HG02870 (cell line): ENCODE results near the gene IRAK2.
"Not testable (repeated sequence)": the region's sequence is repeated elsewhere in the genome, so short reads cannot be mapped to it uniquely, and the experiment has no call there.

Source experiments
- ATAC-seq: cut with Tn5 transposase; IDR thresholded peaks from one replicate; pipeline ENCODE4 v1.9.1; 2021; ENCODE audit warnings: mild to moderate bottlenecking, moderate library complexity; ENCODE audit not compliant: unreplicated experiment

Gene IRAK2

GRCh38 chr3:10248984-10249748 is 84.4 kb downstream of the IRAK2 start:
- ATAC-seq = no peak

- ATAC-seq = no peak
These were observed 85.1 kb downstream of the IRAK2 start for GRCh38 chr3:10249833-10250232.

- no peak for ATAC-seq
These were observed 86.3 kb downstream of the IRAK2 start for GRCh38 chr3:10251006-10251405.

- ATAC-seq = no peak
These were observed 89.0 kb downstream of the IRAK2 start for GRCh38 chr3:10253731-10254130.

GRCh38 chr3:10255835-10256234 is 91.1 kb downstream of the IRAK2 start:
- no peak for ATAC-seq

- ATAC-seq = no peak
These were observed 94.3 kb downstream of the IRAK2 start for GRCh38 chr3:10259036-10259435.

GRCh38 chr3:10259798-10260197 is 95.1 kb downstream of the IRAK2 start:
- ATAC-seq = no peak

GRCh38 chr3:10260211-10260701 is 95.5 kb downstream of the IRAK2 start:
- no peak for ATAC-seq

GRCh38 chr3:10262027-10262426 is 97.3 kb downstream of the IRAK2 start:
- ATAC-seq = no peak

- ATAC-seq = no peak
These were observed 99.1 kb downstream of the IRAK2 start for GRCh38 chr3:10263646-10264363.

GRCh38 chr3:10265833-10266232 is 101.1 kb downstream of the IRAK2 start:
- no peak for ATAC-seq

- ATAC-seq = not testable (repeated sequence)
These were observed 102.2 kb downstream of the IRAK2 start for GRCh38 chr3:10266936-10267335.

- ATAC-seq = no peak
These were observed 103.4 kb downstream of the IRAK2 start for GRCh38 chr3:10268116-10268515.

GRCh38 chr3:10268930-10269329 is 104.2 kb downstream of the IRAK2 start:
- no peak for ATAC-seq

GRCh38 chr3:10269443-10269842 is 104.7 kb downstream of the IRAK2 start:
- no peak for ATAC-seq

GRCh38 chr3:10272476-10272875 is 107.8 kb downstream of the IRAK2 start:
- ATAC-seq = not testable (repeated sequence)

GRCh38 chr3:10272977-10273376 is 108.3 kb downstream of the IRAK2 start:
- ATAC-seq = no peak

GRCh38 chr3:10273702-10274305 is 109.1 kb downstream of the IRAK2 start:
- no peak for ATAC-seq

GRCh38 chr3:10274601-10275000 is 109.9 kb downstream of the IRAK2 start:
- no peak for ATAC-seq

GRCh38 chr3:10277115-10277625 is 112.5 kb downstream of the IRAK2 start:
- no peak for ATAC-seq

- ATAC-seq = no peak
These were observed 113.8 kb downstream of the IRAK2 start for GRCh38 chr3:10278501-10278900.
